Left lobe of liver (tissue), 2 donors: ENCODE data around the gene HAND1. TPM values are rescaled to one million over a fixed set of nuclear protein-coding genes. Genes with fewer than 3 reads are reported as not detected.

Experiments
- ATAC-seq: fragments of 200-7000 bp; cut with Tn5 transposase; one replicate; pipeline ENCODE4 v1.9.1; 2020; ENCODE audit warnings: mild to moderate bottlenecking, moderate library complexity
- DNase-seq: peaks from one replicate; pipeline ENCODE4 v3.0.0-alpha.2; 2020; ENCODE audit warnings: low spot score
- total RNA-seq: library from RNA; stranded (reverse); gene quantifications from one replicate; pipeline ENCODE4 v1.2.1, GENCODE V29; 2021
- donor health status: DM: no; HTN: no; CAD: no; lungs with moderate emphysema.
- donor health status: DM: no; HTN: yes; CAD: no.

Gene HAND1
- total RNA-seq, 1 donor from 2014 or later, result not detected

DNA sequence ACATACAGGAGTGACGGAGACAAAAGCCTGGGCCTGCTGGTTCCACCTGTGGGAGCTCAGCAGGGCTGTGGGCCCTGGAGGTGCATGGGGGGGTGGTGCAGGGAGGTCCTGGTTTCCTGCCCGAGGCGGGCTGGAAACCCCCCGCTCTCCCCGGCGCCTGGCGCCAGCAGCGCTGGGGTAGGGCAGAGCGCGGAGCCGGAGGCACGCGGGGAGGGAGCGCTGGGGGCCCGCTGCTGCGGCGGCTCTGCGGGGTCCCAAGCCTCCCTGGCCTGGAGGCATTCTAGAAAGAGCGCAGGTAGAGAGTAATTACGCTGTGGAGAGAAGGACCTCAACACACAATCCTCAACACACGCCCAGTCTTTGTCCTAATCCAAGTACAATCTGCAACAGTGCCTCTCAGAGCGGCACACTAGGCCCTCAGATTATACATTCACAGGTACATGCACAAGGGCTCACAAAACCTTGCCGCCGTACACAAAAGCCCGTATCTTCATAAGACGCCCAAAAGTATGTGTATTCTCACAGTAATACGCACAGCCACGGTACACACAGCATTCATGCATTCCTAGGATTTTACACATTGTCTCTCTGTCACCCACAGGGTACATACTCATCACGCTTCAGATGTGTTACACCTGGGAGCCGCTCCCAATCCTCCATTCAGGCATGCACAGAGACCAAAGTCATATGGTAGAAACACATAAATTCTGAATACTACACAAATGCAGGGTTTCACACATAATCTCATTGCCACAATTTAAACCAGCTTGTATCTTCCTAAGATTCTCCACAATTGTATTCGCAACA is 2.1 kb upstream of the HAND1 start:
- ATAC-seq, result no peak
- no peak for DNase-seq

DNA sequence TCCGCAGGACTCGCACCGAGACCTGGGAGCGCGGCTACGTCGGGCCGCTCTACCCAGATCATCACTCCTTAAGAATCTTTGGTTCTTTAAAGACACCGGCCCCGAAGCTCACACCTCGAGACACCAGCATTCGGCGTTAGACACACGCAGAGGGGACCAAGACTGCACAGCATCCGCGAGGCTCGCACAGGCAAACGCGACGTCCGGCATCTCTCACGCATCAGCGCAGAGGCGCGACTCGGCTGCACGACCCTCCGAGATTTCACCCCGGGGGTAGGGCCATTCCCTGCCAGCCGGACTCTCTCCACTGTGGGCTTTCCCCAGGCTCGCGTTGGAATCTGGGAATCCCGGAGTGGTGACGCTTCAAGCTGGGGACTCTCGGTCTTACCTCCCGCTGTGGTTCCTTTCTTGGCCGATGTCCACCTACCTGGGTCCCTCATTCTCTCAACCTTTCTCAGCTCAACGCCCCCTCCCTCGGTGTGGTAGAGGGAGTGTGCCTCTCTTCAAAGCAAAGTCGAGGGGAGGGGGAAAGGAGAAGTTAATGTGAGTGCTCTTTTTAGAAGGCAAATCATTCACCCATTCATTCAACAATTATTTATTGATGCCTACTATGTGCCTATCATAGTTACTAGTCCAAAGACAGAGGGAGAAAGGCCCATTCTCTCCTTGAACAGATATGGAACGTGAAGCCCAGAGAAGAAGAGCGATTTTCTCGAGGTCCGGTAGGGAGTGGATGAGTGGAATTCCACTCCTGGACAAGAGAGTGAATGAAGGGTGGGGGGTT is 1.3 kb upstream of the HAND1 start:
- ATAC-seq, result no peak
- no peak for DNase-seq

DNA sequence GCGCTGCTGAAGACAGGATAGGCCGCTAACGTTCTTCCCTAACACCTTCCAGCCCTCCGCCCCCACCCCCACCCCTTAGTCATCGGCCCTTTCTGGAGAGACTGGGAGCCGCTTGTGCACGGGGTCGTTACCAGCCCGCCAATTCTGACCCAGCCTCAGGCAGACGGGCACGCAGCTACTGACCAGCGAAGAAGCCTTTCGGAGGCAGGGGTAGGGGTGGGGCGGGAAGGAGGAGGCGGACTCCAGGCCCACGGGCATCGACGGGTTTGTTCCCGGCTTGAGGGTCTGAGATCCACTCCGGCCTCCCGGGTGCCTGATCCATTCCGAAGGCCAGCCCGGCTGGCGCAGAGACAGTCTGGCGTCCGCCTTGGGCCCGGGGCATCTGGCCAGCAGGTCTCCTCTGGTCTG is 729 bp upstream of the HAND1 start:
- DNase-seq (no peak), ATAC-seq (no peak)

DNA sequence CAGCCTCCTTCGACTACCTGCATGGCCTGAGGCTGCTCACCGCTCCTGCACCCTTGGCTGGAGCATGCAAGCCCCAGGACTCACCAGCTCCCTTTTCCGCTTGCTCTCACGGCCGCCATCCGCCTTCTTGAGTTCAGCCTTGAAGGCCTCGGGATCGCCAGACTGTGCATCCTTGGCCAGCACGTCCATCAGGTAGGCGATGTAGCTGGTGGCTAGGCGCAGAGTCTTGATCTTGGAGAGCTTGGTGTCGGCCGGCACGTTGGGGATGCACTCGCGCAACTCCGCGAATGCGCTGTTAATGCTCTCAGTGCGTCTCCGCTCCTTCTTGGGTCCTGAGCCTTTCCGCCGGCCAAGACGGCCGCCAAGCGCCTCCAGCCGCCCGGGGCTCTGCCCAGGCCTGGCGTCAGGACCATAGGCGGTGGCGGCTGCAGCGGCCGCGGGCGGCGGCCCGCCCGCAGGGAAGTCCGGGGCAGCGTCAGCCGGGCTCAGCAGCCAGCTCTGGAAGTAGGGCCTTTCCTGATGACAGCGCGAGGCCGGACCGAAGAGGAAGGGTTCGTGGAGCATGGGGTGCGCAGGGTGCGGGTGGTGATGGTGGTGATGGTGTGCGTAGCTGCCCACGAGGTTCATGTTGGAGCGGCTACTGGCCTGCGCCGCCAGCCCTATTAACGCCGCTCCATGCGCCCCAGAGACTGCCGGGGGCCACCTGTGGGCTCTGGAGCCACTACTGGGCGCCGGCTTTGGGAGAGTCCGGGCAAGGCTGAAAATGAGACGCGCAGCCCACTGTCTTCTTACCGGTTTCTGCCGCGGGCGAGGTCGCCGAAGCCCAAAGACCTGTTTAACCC is 424 bp downstream of the HAND1 start:
- DNase-seq (no peak), ATAC-seq (peak; percentile 42)

DNA sequence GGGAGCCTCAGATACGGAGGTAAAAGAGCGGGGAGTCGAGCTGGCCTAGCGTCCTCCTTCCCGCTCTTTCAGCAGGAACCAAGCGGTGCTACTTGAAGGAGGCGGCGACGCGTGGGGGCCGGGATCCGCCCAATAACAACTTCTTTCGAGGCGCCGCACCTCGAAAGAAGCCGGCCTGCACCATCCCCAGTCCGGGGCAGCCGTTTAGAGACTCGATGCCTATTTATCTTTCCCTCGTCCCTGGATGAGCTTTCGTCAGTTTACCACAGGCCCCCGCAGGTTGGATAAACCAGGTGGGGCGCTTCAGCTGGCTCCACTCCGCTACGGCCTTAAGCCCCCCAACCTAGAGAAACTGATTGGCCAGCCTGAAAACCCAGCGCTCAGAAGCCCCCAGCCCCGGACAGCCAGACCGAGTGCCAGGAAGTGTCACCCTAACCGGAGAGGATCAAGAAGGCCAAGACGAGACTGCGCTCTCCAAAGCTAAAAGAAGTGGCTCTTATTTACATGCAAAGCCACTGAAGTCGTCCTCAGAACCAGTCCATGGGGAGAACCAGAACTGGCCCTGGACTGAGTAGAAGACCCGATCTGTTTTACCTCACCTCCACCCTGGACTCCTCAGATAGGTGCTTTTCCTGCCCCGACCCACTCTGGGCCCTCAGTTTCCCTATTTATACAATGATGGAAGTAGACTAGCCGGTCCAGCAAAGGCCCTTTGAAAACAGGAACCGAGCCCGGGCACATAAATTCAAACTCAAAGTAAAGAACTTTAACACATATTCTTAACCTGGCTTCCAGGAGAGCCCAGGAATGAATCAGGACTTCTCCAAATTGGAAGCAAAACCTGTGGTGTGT is 1.4 kb downstream of the HAND1 start:
- ATAC-seq (no peak), DNase-seq (no peak)

DNA sequence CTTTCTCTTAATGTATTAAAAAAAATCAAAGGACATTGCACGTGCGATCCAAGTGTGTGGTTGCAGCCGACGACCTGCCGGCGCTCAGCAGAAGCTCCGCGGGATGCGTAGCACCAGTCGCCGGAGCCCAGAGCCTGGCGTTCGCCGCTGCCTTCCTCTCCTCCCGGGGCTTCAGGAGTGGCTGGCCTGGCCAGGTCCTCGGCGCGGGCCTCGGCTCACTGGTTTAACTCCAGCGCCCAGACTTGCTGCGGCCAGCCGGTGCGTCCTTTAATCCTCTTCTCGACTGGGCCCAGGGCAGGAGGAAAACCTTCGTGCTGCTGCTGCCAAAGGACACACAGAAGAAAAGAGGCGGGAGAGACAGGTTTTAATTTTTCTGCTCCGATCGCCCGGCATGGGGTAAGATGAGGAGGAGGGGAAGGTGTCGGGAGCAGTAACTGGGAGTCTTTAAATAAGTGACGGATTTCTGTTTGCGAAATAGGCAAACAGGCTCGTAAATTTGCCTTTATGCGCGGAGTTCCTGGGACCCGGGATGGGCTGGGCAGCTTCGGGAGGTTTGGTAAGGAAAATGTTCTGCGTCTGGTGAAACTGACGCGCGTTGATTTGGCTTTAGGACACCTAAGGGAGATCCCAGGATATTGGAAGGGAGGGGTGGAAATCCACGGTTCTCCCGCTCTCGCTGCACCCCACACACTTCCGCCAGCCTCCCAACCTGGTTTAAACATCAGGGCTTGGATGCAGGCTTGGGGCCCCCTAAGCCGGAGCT is 2.3 kb downstream of the HAND1 start:
- DNase-seq (no peak), ATAC-seq (no peak)

DNA sequence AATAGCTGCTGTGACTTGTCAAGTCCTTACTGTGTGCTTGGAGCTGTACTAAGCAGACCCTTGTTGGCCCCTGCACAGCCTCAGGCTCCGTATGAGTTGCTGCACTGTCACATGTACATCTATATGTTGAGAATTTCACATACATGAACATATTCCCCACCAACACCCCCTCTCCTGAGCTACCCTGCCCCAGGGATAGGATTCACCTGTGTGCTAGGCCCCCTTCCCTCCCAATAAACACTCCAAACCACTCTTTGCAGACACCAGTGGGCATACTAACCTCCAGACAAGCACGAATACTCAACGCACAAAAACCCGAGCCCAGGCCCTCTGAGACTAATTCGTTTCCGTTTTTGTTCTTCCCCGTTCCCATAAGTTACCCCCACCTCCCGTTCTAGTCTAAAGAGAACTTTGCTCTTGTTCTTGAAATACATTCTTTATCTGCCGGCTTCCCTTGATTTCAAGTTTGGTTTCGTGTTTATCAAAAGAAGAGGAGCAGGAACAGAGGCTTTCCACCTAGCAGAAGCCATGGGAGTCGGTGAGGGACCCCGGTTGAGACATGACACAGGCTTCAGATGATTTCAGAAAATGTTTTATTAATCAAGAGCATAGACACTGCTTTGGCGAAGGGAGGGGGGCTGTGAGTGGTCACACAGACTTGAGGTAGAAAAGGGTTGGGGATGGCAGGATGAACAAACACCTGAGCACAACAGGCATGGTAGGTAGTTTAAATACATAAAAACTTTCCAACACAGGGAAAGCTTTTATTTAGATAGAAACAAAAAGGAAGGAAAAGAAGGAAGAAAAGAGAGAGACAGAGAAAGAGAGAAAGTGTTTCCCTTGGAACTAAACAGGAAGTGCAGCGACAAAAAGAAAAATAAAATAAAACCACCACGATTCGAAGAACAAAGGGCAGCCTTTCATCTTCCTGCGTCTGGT is 3.4 kb downstream of the HAND1 start:
- DNase-seq (no peak), ATAC-seq (no peak)

DNA sequence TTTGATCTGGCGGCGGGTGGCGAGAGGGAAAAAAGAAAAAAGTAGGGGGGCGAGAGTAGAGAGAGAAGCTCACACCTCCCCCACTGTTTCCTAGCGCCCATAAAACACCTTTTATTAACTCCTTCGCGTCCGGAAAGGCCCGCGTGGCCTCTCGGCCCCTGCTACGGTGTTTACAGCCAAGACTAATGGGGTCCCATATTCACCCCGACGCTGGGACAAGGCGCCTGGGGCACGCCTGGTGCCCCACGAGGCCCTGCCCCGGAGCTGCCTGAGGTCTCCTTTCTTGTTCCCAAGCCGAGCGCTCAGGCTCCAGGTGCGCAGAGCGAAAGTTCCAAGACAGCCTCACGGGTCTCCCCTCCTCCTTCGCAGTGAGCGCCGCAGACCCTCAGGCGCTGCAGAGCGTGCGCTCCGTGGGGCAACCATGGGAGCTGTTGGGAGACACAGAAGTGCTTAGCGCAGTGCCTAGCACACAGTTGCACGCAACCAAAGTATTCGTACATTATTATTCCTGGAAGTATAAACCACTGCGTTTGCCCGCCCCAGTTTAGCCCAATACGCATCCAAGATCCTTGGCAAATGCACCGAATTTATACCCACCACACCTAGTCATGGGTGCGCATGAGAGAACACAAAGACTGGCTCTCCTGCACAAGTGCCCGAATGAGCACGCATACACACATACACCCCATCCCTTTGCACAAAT is 4.3 kb downstream of the HAND1 start:
- ATAC-seq, result no peak
- DNase-seq, result no peak

DNA sequence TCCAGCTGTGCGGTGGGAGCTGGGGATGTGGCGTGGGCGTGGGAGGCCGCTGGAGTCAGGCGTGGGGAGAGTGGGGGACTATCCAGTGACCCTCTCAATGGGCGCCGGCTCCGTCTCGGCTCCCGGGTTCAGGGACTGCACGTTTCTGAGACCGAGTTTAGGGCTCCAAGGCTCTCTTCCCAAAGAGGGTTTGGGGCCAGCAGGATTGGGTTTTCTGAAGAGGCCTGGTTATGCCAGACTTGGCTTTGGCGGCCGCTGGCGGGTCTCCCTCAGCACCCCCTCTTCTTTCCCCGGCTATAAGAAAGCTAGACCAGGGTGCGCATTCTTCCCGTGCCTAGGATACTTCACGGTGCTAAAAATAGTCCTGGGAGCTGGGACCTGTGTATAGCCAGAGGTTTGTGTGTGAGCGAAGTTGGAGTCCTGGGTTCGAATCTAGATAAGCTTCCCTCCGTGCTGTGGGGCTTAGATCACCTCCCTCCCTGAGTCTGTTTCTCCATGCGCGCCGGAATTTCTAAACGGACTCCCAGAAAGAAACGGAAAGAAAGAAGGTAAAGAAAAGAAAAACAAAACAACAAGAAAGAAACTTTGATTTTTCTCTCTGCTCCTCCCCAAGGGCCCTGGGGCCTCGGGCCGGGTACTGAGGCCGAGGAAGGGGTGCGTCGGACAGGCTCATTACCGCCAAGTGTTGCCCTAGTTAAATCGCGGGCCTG is 5.0 kb downstream of the HAND1 start:
- ATAC-seq (no peak), DNase-seq (no peak)

DNA sequence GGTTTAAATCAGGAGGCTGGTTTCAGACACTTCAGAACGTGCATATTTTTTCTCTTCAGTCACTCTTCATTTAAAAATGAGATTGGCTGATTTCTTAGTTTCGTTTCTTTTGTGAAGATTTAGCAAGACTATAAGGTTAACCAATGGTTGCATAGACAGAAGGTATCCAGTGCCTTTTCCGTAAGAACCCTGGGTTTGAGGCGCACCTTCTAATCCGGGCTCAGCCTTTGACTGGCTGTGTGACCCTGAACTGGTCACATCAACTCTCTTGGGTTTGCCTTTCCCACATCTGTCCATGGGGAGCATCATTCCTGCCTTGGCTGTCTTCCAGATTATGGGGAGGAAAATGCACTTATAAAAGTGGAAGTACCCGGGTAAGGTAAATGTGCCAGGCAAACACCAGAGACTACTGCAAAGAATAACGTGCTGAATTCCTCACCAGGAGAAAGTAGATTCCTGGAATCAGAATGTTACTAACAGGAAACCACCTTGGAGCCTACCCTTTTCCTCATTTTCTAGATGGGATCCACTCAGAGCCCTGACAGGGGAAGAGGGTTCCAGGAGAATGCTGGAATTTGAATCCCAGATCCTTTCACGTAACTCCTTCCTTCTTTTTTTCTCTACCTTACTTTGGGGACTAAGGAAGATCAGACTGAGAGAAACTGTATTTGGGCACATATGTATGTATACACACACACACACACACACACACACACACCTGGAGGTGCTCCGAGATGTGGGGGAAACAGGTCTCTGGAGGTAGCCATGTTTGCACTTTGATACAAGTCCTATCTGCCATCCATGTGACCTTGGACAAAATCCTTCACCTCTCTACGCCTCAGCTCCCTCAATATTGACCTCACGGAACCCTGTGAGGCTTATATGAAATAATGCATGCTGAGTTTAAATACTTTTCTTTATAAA is 6.8 kb downstream of the HAND1 start:
- ATAC-seq (no peak), DNase-seq (no peak)

DNA sequence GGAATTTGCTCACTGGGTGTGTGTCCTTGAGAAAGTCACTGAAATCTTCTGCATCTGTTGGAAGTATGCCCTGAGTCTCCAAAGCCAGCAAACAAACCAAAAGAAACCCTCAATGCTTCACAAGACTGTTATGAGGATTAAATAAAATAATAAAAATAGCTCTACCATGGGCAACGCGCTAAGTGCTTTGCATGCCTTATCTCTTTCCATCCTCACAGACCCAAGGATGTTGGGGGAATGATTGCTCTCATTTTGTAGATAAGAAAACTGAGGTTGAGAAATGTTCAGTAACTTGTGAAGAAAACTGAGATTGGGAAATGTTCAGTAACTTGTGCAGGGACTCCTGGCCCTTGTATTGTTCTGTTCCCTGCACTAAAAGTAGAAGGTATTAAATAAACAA is 7.9 kb downstream of the HAND1 start:
- no peak for DNase-seq
- ATAC-seq, result no peak

DNA sequence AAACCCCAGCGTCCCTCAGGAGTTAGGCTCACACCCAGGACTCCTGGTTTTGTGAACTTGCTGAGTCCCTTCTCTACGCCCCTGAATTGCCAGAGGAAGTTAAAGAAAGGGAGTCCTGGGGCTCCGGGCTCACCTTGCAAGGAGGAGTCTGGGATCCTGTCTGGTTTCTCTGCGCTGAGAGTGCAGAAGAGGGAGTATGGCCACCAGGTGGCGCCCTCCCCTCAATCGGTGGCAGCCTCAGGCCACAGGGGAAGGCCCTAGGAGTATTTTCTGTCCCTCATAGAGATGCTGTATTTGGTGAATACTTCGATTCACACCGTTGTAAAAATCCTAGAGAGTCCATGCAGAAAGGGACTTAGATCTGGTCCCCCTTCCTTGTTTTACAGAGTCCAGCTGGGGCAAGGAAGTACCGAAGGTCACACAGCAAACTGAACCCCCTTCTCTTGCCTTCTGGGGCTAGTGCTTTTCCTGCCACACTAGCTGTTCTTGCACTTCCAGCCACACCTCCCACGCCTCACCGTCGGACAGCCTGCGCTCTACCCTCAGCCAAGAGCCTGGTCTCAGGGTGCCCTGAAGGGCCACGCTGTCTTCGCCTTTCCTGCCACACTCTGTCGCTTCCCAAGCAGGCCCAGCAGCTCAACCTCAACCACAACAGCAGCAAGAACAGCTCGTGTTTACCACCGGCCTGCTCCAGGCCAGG is 10.2 kb downstream of the HAND1 start:
- ATAC-seq (peak; percentile 99), DNase-seq (peak; percentile 71)

DNA sequence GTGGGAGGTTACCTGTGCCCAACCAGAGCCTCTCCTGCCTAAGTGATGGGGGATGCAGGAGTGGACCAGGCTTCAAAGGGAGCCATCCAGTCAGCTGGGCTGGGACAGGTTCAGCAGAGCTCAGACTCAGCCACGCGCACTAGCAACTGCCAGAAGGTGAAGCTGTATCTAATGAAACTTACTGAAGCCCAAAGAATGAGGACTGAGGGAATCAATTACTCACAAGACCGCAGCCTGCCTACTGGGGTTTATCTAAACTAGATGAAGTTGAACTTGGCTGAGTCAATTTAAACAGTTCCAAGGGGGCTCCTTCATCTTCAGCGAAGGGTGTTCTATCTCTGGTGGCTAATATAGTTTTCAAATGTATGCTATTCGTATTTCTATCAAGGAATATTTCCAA is 11.4 kb downstream of the HAND1 start:
- DNase-seq, result no peak
- ATAC-seq, result no peak

DNA sequence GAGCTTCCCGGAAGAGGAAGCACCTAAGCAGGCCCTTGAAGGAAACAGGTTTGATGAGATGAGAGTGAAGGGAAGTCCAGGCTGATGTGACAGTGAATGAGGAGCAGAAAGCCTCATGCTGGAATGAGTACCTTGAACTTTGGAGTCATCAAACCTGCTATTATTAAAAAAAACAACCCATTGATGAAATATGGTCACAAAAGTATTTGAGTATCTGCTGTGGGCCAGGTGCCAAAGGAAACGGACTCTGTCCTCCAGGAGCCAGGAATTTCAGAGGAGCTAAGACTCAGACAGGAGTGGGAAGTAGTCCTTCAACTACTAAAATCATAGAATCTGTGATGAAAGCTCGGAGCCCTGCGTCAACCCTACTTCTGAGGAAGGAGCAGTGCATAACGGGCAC is 11.9 kb downstream of the HAND1 start:
- ATAC-seq, result no peak
- no peak for DNase-seq

DNA sequence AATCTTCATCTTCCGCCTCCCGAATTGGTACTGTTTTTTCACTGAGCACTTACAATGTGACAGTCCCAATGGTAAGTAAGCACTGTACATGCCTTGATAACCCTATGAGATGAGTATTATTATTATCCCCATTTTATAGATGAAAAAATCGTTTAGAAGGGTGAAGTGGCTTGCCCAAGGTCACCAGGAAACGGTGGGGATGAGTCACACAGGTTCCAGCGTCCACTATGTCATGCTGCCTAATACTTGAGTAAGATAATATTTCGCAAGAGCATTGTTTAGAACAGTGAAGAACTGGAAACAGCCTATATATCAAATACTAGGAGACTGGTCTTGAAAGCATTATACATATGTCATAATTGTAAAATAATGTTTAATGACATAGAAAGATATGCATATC is 12.9 kb downstream of the HAND1 start:
- no peak for DNase-seq
- ATAC-seq, result no peak

DNA sequence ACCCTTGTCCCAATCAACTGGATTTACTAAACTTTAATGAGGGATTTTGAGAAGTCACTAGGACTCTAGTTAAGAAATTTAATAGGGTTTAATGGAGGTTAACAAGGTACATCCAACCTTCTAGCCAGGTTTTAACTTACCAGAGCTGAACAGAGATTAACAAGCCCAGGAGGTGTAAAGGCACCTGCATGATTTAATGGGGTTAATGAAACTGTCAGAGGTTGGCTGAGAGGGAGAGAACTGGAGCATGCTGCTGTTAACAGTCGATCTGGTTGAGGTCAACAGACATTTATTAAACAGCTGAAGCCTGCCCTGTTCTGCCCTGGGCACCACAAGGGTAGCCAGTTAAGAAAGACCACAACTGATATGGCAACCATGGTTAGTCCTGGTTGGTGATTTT is 13.6 kb downstream of the HAND1 start:
- ATAC-seq (no peak), DNase-seq (no peak)
